DND-41 (cell line): ENCODE measurements around the gene PSEN1.

Source experiments
- ATAC-seq: fragments of 200-7000 bp; cut with Tn5 transposase; 3 replicates; pipeline ENCODE4 v1.9.1; 2021; ENCODE audit warnings: low read depth; ENCODE audit not compliant: insufficient read depth
- DNase-seq: peaks from one replicate; pipeline ENCODE4 v3.0.0-alpha.2; 2020
- H2AFZ ChIP-seq: 2 replicates; pipeline ENCODE4 v1.6.0; 2012; ENCODE audit warnings: low read depth, low read length
- H3K27ac ChIP-seq: 2 replicates; pipeline ENCODE4 v1.5.1; 2012; ENCODE audit warnings: low read length, inconsistent platforms
- H3K27me3 ChIP-seq: fragments of 200-600 bp; sonication (generic); 2 replicates; pipeline ENCODE4 v1.6.0; 2012; ENCODE audit warnings: low read length, mild to moderate bottlenecking, inconsistent platforms; ENCODE audit not compliant: insufficient read depth, poor library complexity
- H3K36me3 ChIP-seq: 2 replicates; pipeline ENCODE4 v1.5.1; 2012; ENCODE audit warnings: low read length, inconsistent platforms; ENCODE audit not compliant: insufficient read depth
- H3K4me1 ChIP-seq: 2 replicates; pipeline ENCODE4 v1.5.1; 2012; ENCODE audit warnings: mild to moderate bottlenecking, low read length; ENCODE audit not compliant: insufficient read depth
- H3K4me2 ChIP-seq: 2 replicates; pipeline ENCODE4 v1.6.0; 2012; ENCODE audit warnings: mild to moderate bottlenecking, moderate library complexity, low read length, inconsistent platforms; ENCODE audit not compliant: insufficient read depth
- H3K4me3 ChIP-seq, 2 experiments: fragments of 200-600 bp in 1 of 2; shearing (Covaris generic) in 1 of 2; 2 replicates each; pipeline ENCODE4 v1.5.1; 2012 to 2016; ENCODE audit warnings: inconsistent platforms in 2 of 2, low read length in 2 of 2, mild to moderate bottlenecking in 2 of 2, low read depth in 1 of 2, moderate library complexity in 1 of 2
- H3K79me2 ChIP-seq: 2 replicates; pipeline ENCODE4 v1.6.0; 2012; ENCODE audit warnings: low read length, inconsistent platforms; ENCODE audit not compliant: insufficient read depth
- H3K9ac ChIP-seq: 2 replicates; pipeline ENCODE4 v1.6.0; 2012; ENCODE audit warnings: low read depth, mild to moderate bottlenecking, inconsistent platforms, low read length, moderate library complexity
- H3K9me3 ChIP-seq: 2 replicates; pipeline ENCODE4 v1.5.1; 2012; ENCODE audit warnings: low read length, moderate library complexity, mild to moderate bottlenecking, inconsistent platforms; ENCODE audit not compliant: insufficient read depth, severe bottlenecking
- H4K20me1 ChIP-seq: 2 replicates; pipeline ENCODE4 v1.6.0; 2012; ENCODE audit warnings: low read length; ENCODE audit not compliant: insufficient read depth
- EZH2 ChIP-seq: IDR thresholded peaks from 3 replicates; pipeline ENCODE4 v1.6.1; 2012; ENCODE audit warnings: borderline replicate concordance, low read depth, mild to moderate bottlenecking, moderate library complexity, low read length, inconsistent platforms; ENCODE audit not compliant: severe bottlenecking
- TF ChIP-seq, protein P1 (sequence below): IDR thresholded peaks from 2 replicates; pipeline ENCODE4 v1.5.1; 2012; ENCODE audit warnings: borderline replicate concordance, low read length, moderate library complexity, mild to moderate bottlenecking; ENCODE audit not compliant: poor library complexity, severe bottlenecking; ENCODE audit errors: extremely low read depth

Gene PSEN1

DNA sequence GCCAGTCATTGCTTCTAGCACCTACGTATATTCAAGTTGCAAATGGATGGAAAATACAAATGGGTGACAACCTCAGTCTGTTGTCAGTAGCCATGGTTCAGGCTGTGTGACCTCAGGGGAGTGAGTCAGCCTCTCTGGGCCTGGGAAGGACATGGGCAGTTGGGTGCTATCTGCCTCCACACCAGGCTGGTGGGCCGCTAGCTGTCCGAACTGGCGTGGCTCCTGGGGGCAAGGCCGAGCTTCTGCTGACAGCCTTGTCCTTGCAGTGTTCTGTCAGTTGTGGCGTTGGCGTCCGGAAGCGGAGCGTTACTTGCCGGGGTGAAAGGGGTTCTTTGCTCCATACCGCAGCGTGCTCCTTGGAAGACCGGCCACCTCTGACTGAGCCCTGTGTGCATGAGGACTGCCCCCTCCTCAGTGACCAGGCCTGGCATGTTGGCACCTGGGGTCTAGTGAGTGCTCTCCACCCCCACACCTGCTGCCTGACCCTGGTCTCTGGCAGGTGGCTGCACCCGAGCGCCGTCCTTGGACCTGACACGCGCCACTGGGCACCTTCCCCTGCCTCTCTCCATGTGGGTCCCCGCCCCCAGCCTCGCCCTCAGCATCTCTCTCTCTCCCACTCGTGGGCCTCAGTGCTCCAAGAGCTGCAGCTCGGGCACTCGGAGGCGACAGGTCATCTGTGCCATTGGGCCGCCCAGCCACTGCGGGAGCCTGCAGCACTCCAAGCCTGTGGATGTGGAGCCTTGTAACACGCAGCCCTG, 118.1 kb downstream of the PSEN1 start:
- H3K79me2 ChIP-seq = no peaks in the 10 kb centered on the region
- H4K20me1 ChIP-seq = no peaks in the 10 kb centered on the region; the same call in 1 of the 2 replicates
- DNase-seq (no peak), ATAC-seq (no peak)
- H3K36me3 ChIP-seq = no peaks in the 10 kb centered on the region
- H3K4me2 ChIP-seq = no peak overlapping the region
- H3K27me3 ChIP-seq = no peaks in the 10 kb centered on the region
- no peaks in the 10 kb centered on the region for H3K9me3 ChIP-seq
- H2AFZ ChIP-seq = no peak overlapping the region
- no peak overlapping the region for H3K4me3 ChIP-seq
- no peaks in the 10 kb centered on the region for H3K4me1 ChIP-seq
- no peak for TF ChIP-seq EZH2
- TF ChIP-seq, protein P1, sequence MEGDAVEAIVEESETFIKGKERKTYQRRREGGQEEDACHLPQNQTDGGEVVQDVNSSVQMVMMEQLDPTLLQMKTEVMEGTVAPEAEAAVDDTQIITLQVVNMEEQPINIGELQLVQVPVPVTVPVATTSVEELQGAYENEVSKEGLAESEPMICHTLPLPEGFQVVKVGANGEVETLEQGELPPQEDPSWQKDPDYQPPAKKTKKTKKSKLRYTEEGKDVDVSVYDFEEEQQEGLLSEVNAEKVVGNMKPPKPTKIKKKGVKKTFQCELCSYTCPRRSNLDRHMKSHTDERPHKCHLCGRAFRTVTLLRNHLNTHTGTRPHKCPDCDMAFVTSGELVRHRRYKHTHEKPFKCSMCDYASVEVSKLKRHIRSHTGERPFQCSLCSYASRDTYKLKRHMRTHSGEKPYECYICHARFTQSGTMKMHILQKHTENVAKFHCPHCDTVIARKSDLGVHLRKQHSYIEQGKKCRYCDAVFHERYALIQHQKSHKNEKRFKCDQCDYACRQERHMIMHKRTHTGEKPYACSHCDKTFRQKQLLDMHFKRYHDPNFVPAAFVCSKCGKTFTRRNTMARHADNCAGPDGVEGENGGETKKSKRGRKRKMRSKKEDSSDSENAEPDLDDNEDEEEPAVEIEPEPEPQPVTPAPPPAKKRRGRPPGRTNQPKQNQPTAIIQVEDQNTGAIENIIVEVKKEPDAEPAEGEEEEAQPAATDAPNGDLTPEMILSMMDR = no peak
- no peak overlapping the region for H3K9ac ChIP-seq
- no peak overlapping the region for H3K27ac ChIP-seq

DNA sequence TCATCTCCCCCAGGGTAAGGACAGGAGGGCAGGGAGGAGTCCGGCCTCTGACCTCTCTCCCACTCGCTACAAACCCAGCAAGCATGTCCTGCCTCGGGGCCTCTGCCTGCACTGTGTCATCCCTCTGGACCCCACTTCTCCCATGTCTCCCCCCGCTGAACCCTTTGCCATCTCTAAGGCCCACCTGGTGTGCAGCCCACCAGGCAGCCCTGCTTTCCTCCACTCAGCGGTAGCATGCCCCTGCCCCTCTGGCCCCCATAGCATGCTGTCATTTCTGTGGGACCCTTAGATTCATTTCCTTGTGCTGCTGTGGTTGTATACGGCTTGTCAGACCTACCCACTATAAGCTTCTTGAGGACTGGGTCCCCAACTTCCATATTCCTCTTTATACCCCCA, 118.7 kb downstream of the PSEN1 start:
- no peaks in the 10 kb centered on the region for H3K36me3 ChIP-seq
- TF ChIP-seq EZH2 = no peak
- TF ChIP-seq, protein P1 = no peak
- H3K27me3 ChIP-seq = no peaks in the 10 kb centered on the region
- no peaks in the 10 kb centered on the region; the same call in 1 of the 2 replicates for H4K20me1 ChIP-seq
- no peak overlapping the region for H3K4me3 ChIP-seq
- no peak overlapping the region for H3K27ac ChIP-seq
- H3K4me2 ChIP-seq = no peak overlapping the region
- H3K4me1 ChIP-seq = no peaks in the 10 kb centered on the region
- DNase-seq = no peak
- no peak overlapping the region for H3K9ac ChIP-seq
- H3K9me3 ChIP-seq = no peaks in the 10 kb centered on the region
- H3K79me2 ChIP-seq = no peaks in the 10 kb centered on the region
- H2AFZ ChIP-seq = no peak overlapping the region
- ATAC-seq = no peak

DNA sequence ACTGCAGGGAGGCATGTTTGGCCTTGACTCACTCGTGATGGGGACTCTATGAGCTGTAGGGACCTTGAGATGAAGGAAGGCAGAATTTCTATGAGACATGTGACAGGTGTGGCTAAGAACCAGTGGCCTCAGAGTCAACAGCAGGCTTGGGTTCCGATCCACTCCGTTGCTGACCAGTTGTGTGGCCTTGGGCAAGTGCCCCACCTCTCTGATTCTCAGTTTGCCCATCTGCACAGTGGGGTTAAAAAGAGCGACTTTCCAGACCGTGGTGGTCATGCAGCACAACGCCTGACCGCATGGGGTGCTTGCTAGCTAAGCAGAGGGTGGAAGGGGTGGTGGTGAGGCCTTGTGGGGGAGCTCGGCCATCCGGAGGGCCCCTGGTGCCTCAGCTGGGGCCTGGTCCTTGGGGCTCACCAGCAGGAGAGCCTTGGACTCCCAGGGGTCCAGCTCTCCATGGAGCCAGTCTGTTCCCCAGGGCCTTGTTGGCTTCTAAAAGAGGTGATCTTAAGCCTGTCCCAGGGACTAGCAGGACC, 119.5 kb downstream of the PSEN1 start:
- no peak overlapping the region for H2AFZ ChIP-seq
- H3K79me2 ChIP-seq = no peaks in the 10 kb centered on the region
- TF ChIP-seq EZH2 = no peak
- H3K4me1 ChIP-seq = no peaks in the 10 kb centered on the region
- no peaks in the 10 kb centered on the region; the same call in 1 of the 2 replicates for H4K20me1 ChIP-seq
- H3K9me3 ChIP-seq = no peaks in the 10 kb centered on the region
- H3K27me3 ChIP-seq = no peaks in the 10 kb centered on the region
- no peak overlapping the region for H3K4me2 ChIP-seq
- DNase-seq (no peak), ATAC-seq (no peak)
- no peak overlapping the region for H3K9ac ChIP-seq
- no peak overlapping the region for H3K4me3 ChIP-seq
- no peak overlapping the region for H3K27ac ChIP-seq
- H3K36me3 ChIP-seq = no peaks in the 10 kb centered on the region

DNA sequence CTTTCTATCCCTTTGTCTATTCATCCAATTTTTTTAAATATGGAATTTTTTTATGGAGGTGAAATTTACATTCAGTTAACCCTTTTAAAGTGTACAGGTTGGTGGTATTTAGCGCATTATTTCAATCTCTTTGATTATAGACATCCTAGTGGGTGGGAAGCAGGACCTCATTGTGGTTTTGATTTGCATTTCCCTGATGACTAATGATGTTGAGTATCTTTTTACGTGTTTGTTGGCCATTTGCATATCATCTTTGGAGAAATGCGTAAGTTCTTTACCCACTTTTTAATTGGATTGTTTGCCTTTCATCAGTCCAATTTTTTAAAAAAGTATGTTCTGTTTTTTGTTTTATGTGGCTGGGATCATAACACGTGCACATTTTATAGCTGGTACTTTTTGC, 121.8 kb downstream of the PSEN1 start:
- no peak for TF ChIP-seq EZH2
- TF ChIP-seq, protein P1 = no peak
- ATAC-seq (no peak), DNase-seq (no peak)
- H3K36me3 ChIP-seq = no peaks in the 10 kb centered on the region
- no peaks in the 10 kb centered on the region for H3K9me3 ChIP-seq
- H4K20me1 ChIP-seq = no peaks in the 10 kb centered on the region; the same call in 1 of the 2 replicates
- no peak overlapping the region for H2AFZ ChIP-seq
- H3K27ac ChIP-seq = no peak overlapping the region
- no peaks in the 10 kb centered on the region for H3K27me3 ChIP-seq
- no peak overlapping the region for H3K9ac ChIP-seq
- no peak overlapping the region for H3K4me2 ChIP-seq
- H3K4me3 ChIP-seq = no peak overlapping the region
- H3K4me1 ChIP-seq = no peaks in the 10 kb centered on the region
- H3K79me2 ChIP-seq = no peaks in the 10 kb centered on the region
